ENCODE results near the gene NXF1.
"Not testable (repeated sequence)": the region's sequence is repeated elsewhere in the genome, so short reads cannot be mapped to it uniquely, and the experiment has no call there.

Gene NXF1

GRCh38 chr11:62841361-62842170, 36.3 kb upstream of the NXF1 start:
- TF ChIP-seq CTCF (conservative IDR thresholded peaks at IDR 0.05; ENCODE audit: low read length), result no peak
- peaks cover 22% of the 10 kb centered on the region for H3K4me1 ChIP-seq (ENCODE audit: insufficient read depth, low read length, poor library complexity, severe bottlenecking)
- no peaks in the 10 kb centered on the region for H3K36me3 ChIP-seq (ENCODE audit: insufficient read depth, low read length)
- H3F3A ChIP-seq (ENCODE audit: low read depth), result peaks cover 9% of the 10 kb centered on the region
- no peaks in the 10 kb centered on the region for H3K9me2 ChIP-seq (replicated peaks; ENCODE audit: low read depth, low read length)
- H3K9ac ChIP-seq (ENCODE audit: low read depth, low read length, poor library complexity, severe bottlenecking), result peak overlapping the region; percentile 97
- peaks cover 24% of the 10 kb centered on the region for H3K79me2 ChIP-seq (ENCODE audit: insufficient read depth, low read length)
- H4K20me1 ChIP-seq (ENCODE audit: insufficient read depth, low read length, poor library complexity, severe bottlenecking), result no peaks in the 10 kb centered on the region
- no peaks in the 10 kb centered on the region for H3K9me3 ChIP-seq (ENCODE audit: insufficient read depth, low read depth, low read length)
- no peaks in the 10 kb centered on the region for H3K27me3 ChIP-seq (ENCODE audit: insufficient read depth, low read length, poor library complexity, severe bottlenecking)
- peak overlapping the region; percentile 87 for H3K4me3 ChIP-seq (ENCODE audit: low read length, poor library complexity, severe bottlenecking)
- H3K4me2 ChIP-seq (ENCODE audit: low read depth, low read length, poor library complexity, severe bottlenecking), result peak overlapping the region; percentile 90
- peak overlapping the region; percentile 87 for H2AFZ ChIP-seq (ENCODE audit: low read length)

GRCh38 chr11:62840721-62841360, 35.6 kb upstream of the NXF1 start:
- Histone ChIP-seq H3K9ac (ENCODE audit: low read depth, low read length, poor library complexity, severe bottlenecking) (peak overlapping the region; percentile 97), H3K79me2 (ENCODE audit: insufficient read depth, low read length) (peaks cover 30% of the 10 kb centered on the region), H3K4me3 (ENCODE audit: low read length, poor library complexity, severe bottlenecking) (peak overlapping the region; percentile 87), H3K4me2 (ENCODE audit: low read depth, low read length, poor library complexity, severe bottlenecking) (peak overlapping the region; percentile 90), H2AFZ (ENCODE audit: low read length) (peak overlapping the region; percentile 63; the same call in 1 of the 2 replicates), H3K4me1 (ENCODE audit: insufficient read depth, low read length, poor library complexity, severe bottlenecking) (peaks cover 22% of the 10 kb centered on the region)
- H3K9me3 ChIP-seq (ENCODE audit: insufficient read depth, low read depth, low read length); H3K9me2 ChIP-seq (replicated peaks; ENCODE audit: low read depth, low read length); H3K27me3 ChIP-seq (ENCODE audit: insufficient read depth, low read length, poor library complexity, severe bottlenecking); H3F3A ChIP-seq (ENCODE audit: low read depth); H4K20me1 ChIP-seq (ENCODE audit: insufficient read depth, low read length, poor library complexity, severe bottlenecking); H3K36me3 ChIP-seq (ENCODE audit: insufficient read depth, low read length): not testable (repeated sequence)

GRCh38 chr11:62839050-62839945, 34.1 kb upstream of the NXF1 start, which contains the start of gene WDR74:
WDR74 (minus strand) TSS chr11:62839590; CDS start chr11:62839570, 20 bp downstream.
- H3K9me2 ChIP-seq (replicated peaks; ENCODE audit: low read depth, low read length), result no peaks in the 10 kb centered on the region
- H3K9ac ChIP-seq (ENCODE audit: low read depth, low read length, poor library complexity, severe bottlenecking), result peak within 1 kb of the TSS; percentile 97
- H4K20me1 ChIP-seq (ENCODE audit: insufficient read depth, low read length, poor library complexity, severe bottlenecking), result no peaks in the 10 kb centered on the region
- peaks cover 39% of the 10 kb centered on the region for H3K79me2 ChIP-seq (ENCODE audit: insufficient read depth, low read length)
- H3K4me2 ChIP-seq (ENCODE audit: low read depth, low read length, poor library complexity, severe bottlenecking), result peak within 1 kb of the TSS; percentile 90
- peaks cover 9% of the 10 kb centered on the region for H3F3A ChIP-seq (ENCODE audit: low read depth)
- H3K27me3 ChIP-seq (ENCODE audit: insufficient read depth, low read length, poor library complexity, severe bottlenecking), result no peaks in the 10 kb centered on the region
- peak within 1 kb of the TSS; percentile 87 for H3K4me3 ChIP-seq (ENCODE audit: low read length, poor library complexity, severe bottlenecking)
- peaks cover 11% of the 10 kb centered on the region; the same call in 1 of the 2 replicates for H3K36me3 ChIP-seq (ENCODE audit: insufficient read depth, low read length)
- peak within 1 kb of the TSS; percentile 75 for H2AFZ ChIP-seq (ENCODE audit: low read length)
- H3K4me1 ChIP-seq (ENCODE audit: insufficient read depth, low read length, poor library complexity, severe bottlenecking), result peaks cover 22% of the 10 kb centered on the region
- no peak for TF ChIP-seq CTCF (conservative IDR thresholded peaks at IDR 0.05; ENCODE audit: low read length)
- no peak for TF ChIP-seq EZH2phosphoT487 (IDR thresholded peaks at IDR 0.05; ENCODE audit: borderline replicate concordance)
- no peaks in the 10 kb centered on the region for H3K9me3 ChIP-seq (ENCODE audit: insufficient read depth, low read depth, low read length)

Data from Loucy (cell line).